OCI-LY1 (cell line): ENCODE data around the gene SIDT1.

Experiments used
- H2AFZ ChIP-seq: fragments of 200-600 bp; sonication (generic), shearing (Covaris generic); 2 replicates; pipeline ENCODE4 v1.6.0; 2014; ENCODE audit warnings: antibody characterized with exemption, mild to moderate bottlenecking, low read length
- H3F3A ChIP-seq: fragments of 200-600 bp; sonication (generic), shearing (Covaris generic); 2 replicates; pipeline ENCODE4 v1.6.0; 2014; ENCODE audit warnings: mild to moderate bottlenecking, antibody characterized with exemption, low read length, moderate library complexity; ENCODE audit not compliant: insufficient read depth
- H3K27ac ChIP-seq: fragments of 200-600 bp; sonication (generic); 2 replicates; pipeline ENCODE4 v1.5.1; 2014; ENCODE audit warnings: low read length, mixed run types, mild to moderate bottlenecking, low read depth; ENCODE audit not compliant: poor library complexity, severe bottlenecking
- H3K27me3 ChIP-seq: fragments of 200-600 bp; sonication (generic); 2 replicates; pipeline ENCODE4 v1.6.0; 2014; ENCODE audit warnings: antibody characterized with exemption, mild to moderate bottlenecking, low read length, moderate library complexity; ENCODE audit not compliant: insufficient read depth
- H3K36me3 ChIP-seq: fragments of 200-600 bp; sonication (generic); 2 replicates; pipeline ENCODE4 v1.6.1; 2014; ENCODE audit warnings: mild to moderate bottlenecking, antibody characterized with exemption, low read length, moderate library complexity, mixed read lengths; ENCODE audit not compliant: insufficient read depth
- H3K4me1 ChIP-seq: fragments of 200-600 bp; sonication (generic); 2 replicates; pipeline ENCODE4 v1.5.1; 2014; ENCODE audit warnings: mild to moderate bottlenecking, low read length, moderate library complexity; ENCODE audit not compliant: insufficient read depth, severe bottlenecking
- H3K4me2 ChIP-seq: fragments of 200-600 bp; sonication (generic), shearing (Covaris generic); 2 replicates; pipeline ENCODE4 v1.6.1; 2014; ENCODE audit warnings: low read length
- H3K4me3 ChIP-seq: fragments of 200-600 bp; sonication (generic); 2 replicates; pipeline ENCODE4 v1.5.1; 2014; ENCODE audit warnings: low read length, low read depth, mild to moderate bottlenecking, mixed read lengths; ENCODE audit not compliant: poor library complexity, severe bottlenecking
- H3K79me2 ChIP-seq: fragments of 200-600 bp; shearing (Covaris generic); 2 replicates; pipeline ENCODE4 v1.6.1; 2016; ENCODE audit warnings: mixed run types, low read length, mixed read lengths; ENCODE audit not compliant: insufficient read depth
- H3K9ac ChIP-seq: fragments of 200-600 bp; sonication (generic), shearing (Covaris generic); 2 replicates; pipeline ENCODE4 v1.6.1; 2014; ENCODE audit warnings: mild to moderate bottlenecking, low read length, mixed read lengths
- H3K9me2 ChIP-seq: fragments of 200-600 bp; sonication (generic), shearing (Covaris generic); 2 replicates; pipeline ENCODE4 v1.6.1; 2014; ENCODE audit warnings: low read depth, mild to moderate bottlenecking, low read length, mixed read lengths
- H3K9me3 ChIP-seq: fragments of 200-600 bp; shearing (Covaris generic); 2 replicates; pipeline ENCODE4 v1.6.1; 2014; ENCODE audit warnings: low read length, mixed read lengths
- H4K20me1 ChIP-seq: fragments of 200-600 bp; sonication (generic), shearing (Covaris generic); 2 replicates; pipeline ENCODE4 v1.6.0; 2016; ENCODE audit warnings: mild to moderate bottlenecking, low read length; ENCODE audit not compliant: insufficient read depth
- EZH2 ChIP-seq: fragments of 200-600 bp; sonication (generic), shearing (Covaris generic); IDR thresholded peaks from 2 replicates; pipeline ENCODE4 v1.8.0; 2017; ENCODE audit warnings: borderline replicate concordance, mixed run types, mild to moderate bottlenecking, antibody characterized with exemption, low read length, moderate library complexity, mixed read lengths
- TF ChIP-seq, protein P1 (sequence below): fragments of 200-600 bp; sonication (generic), shearing (Covaris generic); IDR thresholded peaks from 2 replicates; pipeline ENCODE4 v1.5.1; 2017; ENCODE audit warnings: mild to moderate bottlenecking, antibody characterized with exemption, low read length, moderate library complexity, mixed read lengths

SIDT1 gene

DNA sequence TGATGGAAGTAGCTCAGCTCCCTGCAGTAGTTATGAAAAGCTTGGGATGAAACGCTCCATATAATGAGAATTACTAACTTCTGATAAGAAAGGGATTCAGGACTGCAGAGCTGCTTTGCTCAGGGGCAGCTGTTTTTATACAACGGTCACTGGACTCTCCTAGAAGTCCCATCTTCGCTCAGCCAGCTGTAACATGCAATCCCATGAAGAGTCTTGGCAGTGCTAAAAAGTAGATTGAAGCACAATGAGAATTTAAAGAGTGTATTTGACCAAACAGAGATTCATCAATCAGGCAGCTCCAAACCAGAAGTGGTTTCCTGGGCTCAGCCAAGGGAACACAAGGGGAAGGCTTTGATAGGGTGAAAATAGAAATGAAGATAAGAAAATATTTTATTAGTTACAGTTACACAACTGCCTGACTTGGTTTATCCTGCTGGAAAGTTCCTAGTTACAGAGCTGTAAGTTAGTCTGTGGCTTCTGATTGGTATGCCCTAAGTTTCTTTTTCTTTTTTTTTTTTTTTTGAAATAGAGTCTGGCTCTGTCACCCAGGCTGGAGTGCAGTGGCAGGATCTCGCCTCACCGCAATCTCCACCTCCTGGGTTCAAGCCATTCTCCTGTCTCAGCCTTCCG lies 24.1 kb downstream of the SIDT1 start:
- no peak overlapping the region for H3K9ac ChIP-seq
- H3K9me3 ChIP-seq = no peaks in the 10 kb centered on the region
- TF ChIP-seq EZH2 = no peak
- TF ChIP-seq, protein P1, sequence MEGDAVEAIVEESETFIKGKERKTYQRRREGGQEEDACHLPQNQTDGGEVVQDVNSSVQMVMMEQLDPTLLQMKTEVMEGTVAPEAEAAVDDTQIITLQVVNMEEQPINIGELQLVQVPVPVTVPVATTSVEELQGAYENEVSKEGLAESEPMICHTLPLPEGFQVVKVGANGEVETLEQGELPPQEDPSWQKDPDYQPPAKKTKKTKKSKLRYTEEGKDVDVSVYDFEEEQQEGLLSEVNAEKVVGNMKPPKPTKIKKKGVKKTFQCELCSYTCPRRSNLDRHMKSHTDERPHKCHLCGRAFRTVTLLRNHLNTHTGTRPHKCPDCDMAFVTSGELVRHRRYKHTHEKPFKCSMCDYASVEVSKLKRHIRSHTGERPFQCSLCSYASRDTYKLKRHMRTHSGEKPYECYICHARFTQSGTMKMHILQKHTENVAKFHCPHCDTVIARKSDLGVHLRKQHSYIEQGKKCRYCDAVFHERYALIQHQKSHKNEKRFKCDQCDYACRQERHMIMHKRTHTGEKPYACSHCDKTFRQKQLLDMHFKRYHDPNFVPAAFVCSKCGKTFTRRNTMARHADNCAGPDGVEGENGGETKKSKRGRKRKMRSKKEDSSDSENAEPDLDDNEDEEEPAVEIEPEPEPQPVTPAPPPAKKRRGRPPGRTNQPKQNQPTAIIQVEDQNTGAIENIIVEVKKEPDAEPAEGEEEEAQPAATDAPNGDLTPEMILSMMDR = no peak
- no peak overlapping the region for H2AFZ ChIP-seq
- no peaks in the 10 kb centered on the region for H3K36me3 ChIP-seq
- no peaks in the 10 kb centered on the region for H3K4me1 ChIP-seq
- H3K27me3 ChIP-seq = no peaks in the 10 kb centered on the region
- no peaks in the 10 kb centered on the region for H3K79me2 ChIP-seq
- no peak overlapping the region for H3K27ac ChIP-seq
- H3K4me3 ChIP-seq = no peak overlapping the region
- no peaks in the 10 kb centered on the region for H3K9me2 ChIP-seq
- H3F3A ChIP-seq = no peaks in the 10 kb centered on the region
- H3K4me2 ChIP-seq = no peak overlapping the region
- no peaks in the 10 kb centered on the region for H4K20me1 ChIP-seq

DNA sequence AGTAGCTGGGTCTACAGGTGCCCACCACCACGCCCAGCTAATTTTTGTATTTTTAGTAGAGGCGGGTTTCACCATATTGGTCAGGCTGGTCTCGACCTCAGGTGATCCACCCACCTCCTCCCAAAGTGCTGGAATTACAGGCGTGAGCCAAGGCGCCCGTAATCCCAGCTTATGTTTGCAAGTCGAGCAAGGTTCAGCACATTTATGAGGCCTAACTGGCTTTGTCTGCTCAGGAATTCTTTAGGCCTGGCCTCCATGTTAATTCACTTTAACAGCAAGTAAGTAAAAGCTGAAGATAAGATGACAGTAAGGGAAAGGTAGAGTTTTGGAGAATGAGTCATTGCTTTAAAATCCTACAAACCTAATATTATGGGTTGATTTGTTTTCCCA lies 24.6 kb downstream of the SIDT1 start:
- Histone ChIP-seq H3K4me2 (no peak overlapping the region), H3K27ac (no peak overlapping the region), H3K27me3 (no peaks in the 10 kb centered on the region), H3K9ac (no peak overlapping the region), H3K9me3 (no peaks in the 10 kb centered on the region), H4K20me1 (no peaks in the 10 kb centered on the region), H3K4me3 (no peak overlapping the region), H3K4me1 (no peaks in the 10 kb centered on the region), H3F3A (no peaks in the 10 kb centered on the region), H3K9me2 (no peaks in the 10 kb centered on the region), H2AFZ (no peak overlapping the region), H3K36me3 (no peaks in the 10 kb centered on the region), H3K79me2 (no peaks in the 10 kb centered on the region)
- TF ChIP-seq, protein P1 = no peak
- no peak for TF ChIP-seq EZH2

DNA sequence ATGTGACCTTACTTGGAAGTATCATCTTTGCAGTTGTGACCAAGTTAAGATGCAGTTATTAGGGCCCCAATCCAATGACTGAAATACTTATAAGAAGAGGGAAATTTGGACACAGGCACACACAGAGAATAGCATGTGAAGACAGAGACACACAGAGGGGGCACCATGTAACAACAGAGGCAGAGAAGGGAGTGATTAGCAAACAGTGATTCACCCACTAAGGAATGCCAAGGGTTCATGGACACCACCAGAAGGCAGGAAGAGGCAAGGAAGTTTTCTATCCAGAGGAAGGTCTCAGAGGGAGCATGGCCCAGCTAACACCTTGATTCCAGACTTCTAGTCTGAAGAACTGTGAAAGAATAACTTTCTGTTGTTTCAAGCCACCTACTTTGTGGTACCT lies 25.0 kb downstream of the SIDT1 start:
- Histone ChIP-seq H3K4me3 (no peak overlapping the region), H4K20me1 (no peaks in the 10 kb centered on the region), H3K4me1 (no peaks in the 10 kb centered on the region), H3K4me2 (no peak overlapping the region), H3K27me3 (no peaks in the 10 kb centered on the region), H3K9me2 (no peaks in the 10 kb centered on the region), H3K36me3 (no peaks in the 10 kb centered on the region), H3K79me2 (no peaks in the 10 kb centered on the region), H2AFZ (no peak overlapping the region), H3K9ac (no peak overlapping the region), H3K9me3 (no peaks in the 10 kb centered on the region), H3F3A (no peaks in the 10 kb centered on the region), H3K27ac (no peak overlapping the region)
- TF ChIP-seq, protein P1 = no peak
- no peak for TF ChIP-seq EZH2
